WTC11 (cell line): ENCODE results near the gene ARMCX2. TPM values are rescaled to one million over a fixed set of nuclear protein-coding genes. Genes with fewer than 3 reads are reported as not detected.
A peak's percentile ranks its signal among the peaks of the same experiment; 100 is the strongest.

Experiments used
- ATAC-seq: fragments of 200-7000 bp; cut with Tn5 transposase; 2 replicates; pipeline ENCODE4 v1.10.0; 2021; ENCODE audit warnings: mild to moderate bottlenecking, moderate library complexity
- CTCF ChIA-PET: fragments of 300-600 bp; sonication (Branson Sonifier 250); formaldehyde crosslinking; loops from one replicate; lab custom pipeline; 2021; ENCODE audit warnings: antibody characterized with exemption; lab: Charles Lee
- POLR2A ChIA-PET: fragments of 350-600 bp; sonication (Branson Sonifier 250); formaldehyde crosslinking; loops from one replicate; lab custom pipeline; 2021; ENCODE audit warnings: antibody characterized with exemption; lab: Charles Lee
- DNase-seq: peaks from one replicate; pipeline ENCODE4 v3.0.0; 2021; ENCODE audit warnings: low spot score
- H3K27ac Mint-ChIP-seq: 2 replicates; pipeline ENCODE4 v1.8.0; 2021; ENCODE audit warnings: mixed read lengths
- H3K27me3 Mint-ChIP-seq: 2 replicates; pipeline ENCODE4 v1.8.0; 2021; ENCODE audit warnings: low read depth, mild to moderate bottlenecking, moderate library complexity, mixed read lengths
- H3K36me3 Mint-ChIP-seq: 2 replicates; pipeline ENCODE4 v1.8.0; 2021; ENCODE audit warnings: mixed read lengths
- H3K4me1 Mint-ChIP-seq: 2 replicates; pipeline ENCODE4 v1.8.0; 2022; ENCODE audit warnings: mixed read lengths
- H3K4me3 Mint-ChIP-seq: 2 replicates; pipeline ENCODE4 v1.8.0; 2021; ENCODE audit warnings: mild to moderate bottlenecking, moderate library complexity, mixed read lengths
- H3K9me3 Mint-ChIP-seq: 2 replicates; pipeline ENCODE4 v1.8.0; 2021; ENCODE audit warnings: mixed read lengths
- ATF1 ChIP-seq: sonication (generic); formaldehyde crosslinking; IDR thresholded peaks from 2 replicates; pipeline ENCODE4 v1.8.1; 2023; ENCODE audit warnings: mild to moderate bottlenecking, moderate library complexity, missing genetic modification reagents
- ATF6 ChIP-seq: sonication (generic); formaldehyde crosslinking; IDR thresholded peaks from 2 replicates; pipeline ENCODE4 v1.8.1; 2023; ENCODE audit warnings: mild to moderate bottlenecking, missing genetic modification reagents
- ERG ChIP-seq: fragments of 250-450 bp; sonication (Bioruptor Pico); IDR thresholded peaks from 2 replicates; pipeline ENCODE4 v1.8.0; 2021; ENCODE audit warnings: mild to moderate bottlenecking
- HMGXB4 ChIP-seq: sonication (generic); formaldehyde crosslinking; IDR thresholded peaks from 2 replicates; pipeline ENCODE4 v1.8.1; 2023; ENCODE audit warnings: mild to moderate bottlenecking, moderate library complexity, missing genetic modification reagents
- IRF1 ChIP-seq: sonication (generic); formaldehyde crosslinking; IDR thresholded peaks from 2 replicates; pipeline ENCODE4 v1.8.0; 2023; ENCODE audit warnings: missing genetic modification reagents
- JUN ChIP-seq: sonication (generic); formaldehyde crosslinking; IDR thresholded peaks from 2 replicates; pipeline ENCODE4 v1.8.0; 2023; ENCODE audit warnings: mild to moderate bottlenecking, missing genetic modification reagents
- MAX ChIP-seq: sonication (generic); formaldehyde crosslinking; IDR thresholded peaks from 2 replicates; pipeline ENCODE4 v1.8.0; 2022; ENCODE audit warnings: mild to moderate bottlenecking, missing genetic modification reagents
- MXD4 ChIP-seq: fragments of 250-450 bp; sonication (Bioruptor Pico); IDR thresholded peaks from 2 replicates; pipeline ENCODE4 v1.8.0; 2021; ENCODE audit warnings: mild to moderate bottlenecking, moderate library complexity, borderline replicate concordance
- RORB ChIP-seq: fragments of 250-450 bp; sonication (Bioruptor Pico); IDR thresholded peaks from 2 replicates; pipeline ENCODE4 v1.9.0; 2021; ENCODE audit warnings: mild to moderate bottlenecking
- SP1 ChIP-seq: sonication (generic); formaldehyde crosslinking; conservative IDR thresholded peaks from 2 replicates; pipeline ENCODE4 v1.8.1; 2022; ENCODE audit warnings: missing genetic modification reagents
- STAT6 ChIP-seq: sonication (generic); formaldehyde crosslinking; conservative IDR thresholded peaks from 2 replicates; pipeline ENCODE4 v1.8.1; 2023; ENCODE audit warnings: mild to moderate bottlenecking, low read depth, missing genetic modification reagents, moderate library complexity
- USF1 ChIP-seq: sonication (generic); formaldehyde crosslinking; IDR thresholded peaks from 2 replicates; pipeline ENCODE4 v1.8.0; 2022; ENCODE audit warnings: mild to moderate bottlenecking, missing genetic modification reagents
- ZNF281 ChIP-seq: sonication (generic); formaldehyde crosslinking; IDR thresholded peaks from 2 replicates; pipeline ENCODE4 v1.8.0; 2023; ENCODE audit warnings: mild to moderate bottlenecking, missing genetic modification reagents
- ZNF317 ChIP-seq: sonication (generic); formaldehyde crosslinking; IDR thresholded peaks from 2 replicates; pipeline ENCODE4 v1.8.1; 2023; ENCODE audit warnings: low read depth, mild to moderate bottlenecking, moderate library complexity, missing genetic modification reagents, borderline replicate concordance
- ZNF512 ChIP-seq: sonication (generic); formaldehyde crosslinking; IDR thresholded peaks from 2 replicates; pipeline ENCODE4 v1.8.1; 2022; ENCODE audit warnings: missing genetic modification reagents, borderline replicate concordance
- total RNA-seq: library from RNA; stranded (reverse); gene quantifications from 3 replicates; pipeline ENCODE4 v1.2.3, GENCODE V29; 2021

ARMCX2 gene
- total RNA-seq, 1 experiment from 2014 or later: 108 TPM

GRCh38 chrX:101668143-101668542 is 8.5 kb upstream of the ARMCX2 start (continued):
- TF ChIP-seq MXD4 (CRISPR knock-in tag): no peak
- no peak for TF ChIP-seq ATF1 (CRISPR knock-in tag)

GRCh38 chrX:101658661-101659491 is 774 bp downstream of the ARMCX2 start:
- CTCF ChIA-PET: interaction anchor here (0.9 kb wide), 1 partner anchor 18 kb away, joined by 3 read pairs; no protein-coding TSS in a partner anchor
- Mint-ChIP-seq H3K4me1 (peaks cover 16% of the 10 kb centered on the region), H3K27me3 (peaks cover 2% of the 10 kb centered on the region; the same call in 1 of the 2 replicates), H3K4me3 (peak overlapping the region; percentile 81), H3K36me3 (no peaks in the 10 kb centered on the region; the same call in 1 of the 2 replicates), H3K27ac (no peak overlapping the region; the same call in 1 of the 2 replicates), H3K9me3 (no peaks in the 10 kb centered on the region)
- POLR2A ChIA-PET: interaction anchor here (0.9 kb wide), 1 partner anchor 17 kb away, joined by 4 read pairs; no protein-coding TSS in a partner anchor
- DNase-seq: peak; percentile 79
- peak; percentile 86 for ATAC-seq
- TF ChIP-seq IRF1 (no peak), SP1 (peak; percentile 46; the same call in 1 of the 2 replicates)

- Mint-ChIP-seq H3K4me3 (peak overlapping the region; percentile 81; the same call in 1 of the 2 replicates), H3K27me3 (no peaks in the 10 kb centered on the region), H3K9me3 (no peaks in the 10 kb centered on the region), H3K4me1 (peaks cover 16% of the 10 kb centered on the region), H3K27ac (no peak overlapping the region), H3K36me3 (no peaks in the 10 kb centered on the region; the same call in 1 of the 2 replicates)
- CTCF ChIA-PET: no interaction called here
- ATAC-seq: no peak
- no peak for DNase-seq
- POLR2A ChIA-PET: no interaction called here
- no peak for TF ChIP-seq ZNF512 (CRISPR knock-in tag)
- TF ChIP-seq ERG (CRISPR knock-in tag): no peak
- no peak for TF ChIP-seq ZNF281 (CRISPR knock-in tag)
- no peak for TF ChIP-seq HMGXB4
- TF ChIP-seq ATF6 (CRISPR knock-in tag): no peak
- no peak for TF ChIP-seq ZNF317 (CRISPR knock-in tag)
- no peak for TF ChIP-seq USF1 (CRISPR knock-in tag)
- no peak for TF ChIP-seq JUN
- TF ChIP-seq STAT6 (CRISPR knock-in tag): no peak
- no peak for TF ChIP-seq MAX
- no peak for TF ChIP-seq RORB (CRISPR knock-in tag)
These were observed 2.2 kb downstream of the ARMCX2 start for GRCh38 chrX:101657495-101657894.
